GM19372 (cell line): ENCODE results near the gene TIGAR.

Source experiments
- ATAC-seq: cut with Tn5 transposase; IDR thresholded peaks from one replicate; pipeline ENCODE4 v1.9.1; 2021; ENCODE audit warnings: mild to moderate bottlenecking, low read depth, moderate library complexity; ENCODE audit not compliant: unreplicated experiment

Gene TIGAR

GRCh38 chr12:4282103-4282891, 38.7 kb upstream of the TIGAR start:
- no peak for ATAC-seq

- ATAC-seq = no peak
These were observed 38.0 kb upstream of the TIGAR start for GRCh38 chr12:4282892-4283511.

- ATAC-seq = no peak
These were observed 37.3 kb upstream of the TIGAR start for GRCh38 chr12:4283512-4284255.

DNA sequence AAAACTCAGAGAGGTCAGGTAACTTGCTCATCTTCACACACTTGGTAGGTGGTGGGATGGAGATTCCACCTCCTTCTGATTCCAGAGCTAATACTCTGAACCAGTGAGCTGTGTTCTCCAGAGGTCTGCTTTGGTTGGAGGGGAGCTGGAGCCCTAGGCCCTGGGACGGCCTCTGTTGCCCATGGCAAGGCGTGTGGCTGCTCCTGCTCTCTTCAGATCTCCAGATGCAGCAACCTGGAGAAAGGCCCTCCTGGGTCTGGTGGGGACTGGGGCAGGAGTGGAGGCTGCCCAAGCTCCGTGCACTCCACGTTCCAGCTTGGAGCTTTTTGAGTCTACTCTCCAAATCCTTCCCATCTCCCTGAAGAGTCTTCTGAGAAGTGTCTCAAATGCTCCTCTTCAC, 36.7 kb upstream of the TIGAR start:
- ATAC-seq = no peak

DNA sequence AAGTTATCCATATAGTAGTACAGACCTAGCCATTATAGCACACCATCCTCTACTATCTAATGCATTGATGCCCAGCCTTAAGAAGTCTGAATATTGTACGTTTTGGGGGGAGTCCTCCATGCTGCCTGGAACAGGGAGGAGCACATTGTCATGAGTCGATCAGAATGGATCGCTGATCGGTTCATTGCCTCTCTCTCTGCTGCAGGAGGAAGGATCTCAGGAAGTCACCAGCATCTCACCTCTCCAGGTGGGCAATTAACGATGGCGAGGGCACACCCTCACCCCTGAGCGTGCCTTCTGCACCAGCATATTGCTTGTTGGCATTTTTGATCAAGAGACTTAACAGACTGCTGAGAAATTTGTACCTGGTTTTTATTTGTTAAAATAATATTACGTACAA, 35.9 kb upstream of the TIGAR start:
- no peak for ATAC-seq

GRCh38 chr12:4286228-4286627, 34.8 kb upstream of the TIGAR start:
- ATAC-seq = no peak

GRCh38 chr12:4286771-4287317, 34.2 kb upstream of the TIGAR start:
- ATAC-seq = no peak

DNA sequence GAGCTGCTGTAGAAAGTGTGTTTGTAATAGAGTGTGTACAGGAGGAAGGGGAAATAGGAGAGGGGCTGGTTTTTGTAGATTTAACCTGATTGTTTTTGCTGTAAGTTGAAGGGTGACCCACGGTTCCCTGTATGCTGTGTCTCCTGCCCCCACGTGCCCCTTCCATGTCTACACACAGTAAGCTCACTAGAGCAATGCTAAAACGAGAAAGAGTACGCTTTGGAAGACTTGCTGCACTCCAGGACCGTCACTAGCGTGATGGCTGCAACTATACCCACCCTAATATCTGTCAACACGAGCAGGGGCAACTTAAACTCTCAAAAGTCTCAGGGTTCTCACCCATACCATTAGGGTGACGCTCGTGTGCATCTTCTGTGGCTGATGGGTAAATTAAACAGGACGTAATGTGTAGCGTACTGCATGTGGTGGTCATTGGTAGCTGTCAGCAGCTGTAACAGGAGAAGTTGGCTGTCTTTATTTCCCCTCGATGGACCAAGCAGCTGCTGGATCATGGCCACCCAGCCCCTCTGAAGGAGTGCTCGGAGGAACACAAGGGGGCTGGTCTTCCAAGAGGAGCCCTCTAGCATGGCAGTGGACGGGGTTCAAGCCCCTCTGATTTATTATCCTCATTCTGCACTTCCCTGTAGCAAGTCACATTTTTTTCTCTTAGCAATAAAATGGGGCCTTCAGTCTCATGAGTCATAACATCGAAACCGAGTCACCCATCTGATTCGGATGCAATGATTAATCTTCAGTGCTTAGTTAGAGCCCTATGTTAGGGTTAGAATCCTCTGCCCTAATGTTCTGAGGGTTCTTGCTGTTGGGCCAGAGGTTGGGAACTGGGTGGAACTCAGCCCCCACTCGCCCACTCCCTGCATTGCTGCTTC, 33.4 kb upstream of the TIGAR start:
- ATAC-seq = no peak

DNA sequence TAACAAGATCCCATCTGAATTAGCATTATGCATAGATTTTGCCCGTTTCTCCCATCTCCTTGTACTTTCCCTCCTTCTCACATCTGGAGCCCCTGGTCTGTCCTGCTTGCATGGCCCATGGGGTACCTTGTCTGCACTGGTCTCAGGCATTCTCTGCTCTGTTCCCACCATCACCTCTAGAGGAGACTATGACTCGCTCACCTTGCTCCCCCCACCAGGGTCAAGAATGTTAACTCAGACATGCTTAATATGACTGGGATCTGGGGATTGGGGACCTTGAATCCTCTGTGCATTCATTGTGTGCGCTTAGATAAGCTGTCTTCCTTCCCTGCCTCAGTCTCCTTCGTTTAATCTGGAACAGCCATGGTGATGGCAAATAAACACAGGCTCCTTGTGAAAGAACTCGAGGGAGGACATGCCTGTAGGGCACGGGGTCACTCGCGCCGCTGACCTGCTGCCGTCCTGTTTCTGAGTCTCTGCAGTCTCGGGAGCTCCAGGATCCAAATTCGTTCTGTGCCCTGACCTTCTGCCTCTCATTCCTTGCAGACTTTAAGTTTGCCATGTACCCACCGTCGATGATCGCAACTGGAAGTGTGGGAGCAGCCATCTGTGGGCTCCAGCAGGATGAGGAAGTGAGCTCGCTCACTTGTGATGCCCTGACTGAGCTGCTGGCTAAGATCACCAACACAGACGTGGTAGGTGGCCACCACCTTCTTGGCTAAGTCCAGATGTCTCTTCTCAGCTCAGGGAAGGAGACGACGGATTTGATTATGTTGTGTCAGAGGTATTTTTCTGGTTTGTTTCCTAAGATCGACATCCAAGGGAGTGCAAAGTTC, 32.5 kb upstream of the TIGAR start:
- no peak for ATAC-seq

DNA sequence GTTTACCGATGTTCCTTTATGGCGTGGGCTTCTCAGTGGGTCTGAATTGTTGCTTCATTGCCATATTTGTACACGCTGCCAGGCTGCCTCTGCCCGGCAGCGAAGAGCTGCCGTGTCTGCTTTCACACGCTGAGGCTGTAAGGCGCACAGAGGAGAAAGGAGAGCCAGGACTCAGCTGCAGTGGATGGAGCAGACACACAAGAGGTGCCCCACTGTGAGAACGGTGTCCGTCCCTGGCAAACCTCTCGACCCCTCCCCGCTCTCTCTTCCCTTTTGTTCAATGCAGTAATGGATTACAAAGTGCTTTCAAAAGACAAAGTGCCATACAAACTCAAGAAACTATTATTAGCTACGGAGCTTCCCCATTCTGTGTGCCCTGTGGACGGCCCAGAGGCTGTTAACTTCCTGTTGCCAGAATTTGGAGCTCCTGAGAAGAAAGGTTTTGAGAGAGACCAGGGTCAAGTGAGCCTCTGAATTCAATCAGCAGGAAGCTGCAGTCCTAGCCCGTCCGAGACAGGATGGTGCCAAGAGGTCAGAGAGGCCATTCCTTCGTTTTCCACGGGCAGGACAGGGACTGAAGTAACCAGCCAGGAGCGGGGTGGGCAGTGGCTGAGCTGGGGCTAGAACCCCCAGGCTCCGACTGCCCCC, 31.7 kb upstream of the TIGAR start:
- ATAC-seq = no peak

DNA sequence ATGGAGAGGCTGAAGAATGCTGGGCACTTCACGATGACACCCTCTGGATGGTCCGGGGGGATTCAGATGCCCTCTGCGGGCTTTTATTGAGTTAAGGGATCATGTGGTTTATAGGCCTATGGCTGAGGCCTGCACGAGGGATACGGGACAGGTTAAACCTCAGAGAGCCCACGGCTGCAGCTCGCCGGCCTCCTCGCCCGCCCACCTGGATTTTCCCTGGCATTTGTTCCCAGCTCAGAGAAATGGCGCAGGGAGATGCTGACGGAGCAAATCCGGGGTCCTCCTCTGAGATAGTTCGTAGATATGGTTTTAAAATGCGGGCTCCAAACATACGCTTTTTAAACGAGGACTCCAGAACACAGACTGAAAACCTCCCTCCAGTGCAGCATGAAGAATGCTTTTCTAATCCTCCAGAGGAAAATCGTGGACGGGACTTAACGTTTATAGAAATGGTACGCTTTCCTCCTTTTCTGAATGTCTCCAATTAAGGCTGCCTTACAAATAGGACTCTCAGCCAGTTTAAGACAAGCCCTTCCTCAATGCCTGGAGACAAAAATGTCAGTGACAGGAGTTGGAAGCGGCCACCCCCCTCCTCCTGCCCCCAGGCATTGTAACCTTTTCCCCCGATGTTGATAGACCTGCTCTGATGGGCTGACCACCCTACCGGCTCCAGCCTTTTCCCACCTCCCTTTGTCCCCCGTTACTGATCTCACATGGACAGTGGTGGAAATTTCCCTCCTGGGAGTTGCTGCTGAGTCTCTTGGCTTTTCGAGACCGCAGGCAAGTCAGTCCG, 30.8 kb upstream of the TIGAR start:
- ATAC-seq = no peak

- ATAC-seq = no peak
These were observed 28.5 kb upstream of the TIGAR start for GRCh38 chr12:4292341-4293073.

- no peak for ATAC-seq
These were observed 27.6 kb upstream of the TIGAR start for GRCh38 chr12:4293299-4293965.

DNA sequence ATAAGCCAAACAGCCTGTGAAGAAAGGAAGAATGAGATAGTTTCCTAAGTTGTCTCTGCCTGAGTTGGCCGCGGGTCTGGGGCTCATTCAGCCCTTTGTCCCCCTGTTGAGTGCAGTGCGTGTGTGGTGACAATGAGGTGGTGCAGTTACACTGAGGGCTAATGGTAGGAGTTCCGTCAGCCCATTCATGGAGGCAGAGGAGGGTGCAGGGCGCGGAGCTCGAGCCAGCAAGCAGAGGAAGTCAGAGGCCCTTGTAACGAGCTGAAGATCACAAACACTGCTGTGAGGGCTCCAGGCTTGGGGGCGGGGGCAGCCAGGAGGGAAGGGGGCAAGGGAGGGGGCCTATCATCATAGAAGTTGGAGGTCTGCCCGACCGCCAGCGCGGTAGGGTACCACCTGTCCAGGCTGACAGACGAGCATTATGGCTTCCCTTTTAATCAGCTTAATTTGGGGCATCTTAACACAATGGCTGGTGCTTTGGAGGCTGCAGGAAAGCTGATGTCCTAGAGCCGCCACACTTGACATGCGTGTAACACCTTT, 27.0 kb upstream of the TIGAR start:
- ATAC-seq = no peak

DNA sequence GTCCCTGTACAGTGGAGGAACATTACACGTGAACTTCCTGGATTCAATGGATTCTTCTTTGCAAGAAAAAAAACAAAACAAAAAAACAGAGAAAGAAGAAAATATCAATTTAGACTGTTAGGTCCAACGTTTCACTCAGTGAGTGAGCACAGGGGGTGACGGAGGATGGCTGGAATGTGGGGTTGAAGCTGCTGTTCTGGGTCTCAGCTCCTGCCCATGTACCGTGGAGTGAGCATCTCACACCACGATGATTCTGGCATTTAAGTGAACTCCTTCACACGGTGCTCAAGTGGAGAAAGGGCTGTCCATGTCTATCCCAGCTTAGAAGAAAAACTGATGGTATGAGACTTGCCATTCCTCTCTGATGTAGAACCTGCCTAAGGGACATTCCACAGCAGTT, 24.3 kb upstream of the TIGAR start:
- no peak for ATAC-seq

DNA sequence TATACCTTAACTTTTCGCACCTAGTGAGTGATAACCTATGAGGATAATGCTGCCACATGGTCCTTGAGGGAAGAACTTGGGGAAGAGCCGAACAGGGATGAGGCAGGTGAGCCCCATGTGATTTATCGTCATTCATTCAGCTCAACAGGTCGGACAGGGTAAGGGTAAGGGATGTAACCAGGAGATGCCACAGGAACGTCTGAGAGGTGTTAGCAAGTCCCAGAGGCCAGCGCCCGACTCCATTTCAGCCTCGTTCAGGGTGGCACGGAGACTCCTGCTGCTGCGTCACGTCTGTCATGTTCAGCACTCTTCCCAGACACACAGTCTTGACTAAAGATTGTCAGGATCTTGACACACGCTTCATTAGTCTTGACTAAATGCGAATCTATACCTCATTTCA, 23.4 kb upstream of the TIGAR start:
- no peak for ATAC-seq

- no peak for ATAC-seq
These were observed 20.1 kb upstream of the TIGAR start for GRCh38 chr12:4300883-4301282.
